Prostate gland (tissue), 2 donors: ENCODE data around the gene NRXN3. TPM values are rescaled to one million over a fixed set of nuclear protein-coding genes. Genes with fewer than 3 reads are reported as not detected.

Experiments
- DNase-seq: peaks from one replicate; pipeline ENCODE4 v3.0.0-alpha.2; 2019; ENCODE audit warnings: low spot score
- H3K27ac ChIP-seq, 2 donors: fragments of 200-600 bp; sonication (generic); 2 replicates each; pipeline ENCODE4 v1.5.1; 2017 to 2019
- H3K27me3 ChIP-seq: fragments of 200-600 bp; sonication (generic); replicated peaks from 2 replicates; pipeline ENCODE4 v1.5.1; 2019; ENCODE audit not compliant: insufficient read depth
- H3K36me3 ChIP-seq, 2 donors: fragments of 200-600 bp; sonication (generic); 1 replicate in 1 of 2; 2 replicates in 1 of 2; pipeline versions ENCODE4 v1.5.1 to v1.8.1; 2017 to 2019
- H3K4me1 ChIP-seq: fragments of 200-600 bp; sonication (generic); replicated peaks from 2 replicates; pipeline ENCODE4 v1.5.1; 2019
- H3K4me3 ChIP-seq, 2 donors: fragments of 200-600 bp; sonication (generic); 2 replicates each; pipeline ENCODE4 v1.5.1; 2017 to 2019
- H3K9me3 ChIP-seq: fragments of 200-600 bp; sonication (generic); 2 replicates; pipeline ENCODE4 v1.5.1; 2017
- CTCF ChIP-seq, 4 experiments: fragments of 200-600 bp in 2 of 4; fragments of 450-650 bp in 2 of 4; sonication (generic) in 2 of 4; IDR thresholded peaks; 1 replicate in 3 of 4; 2 replicates in 1 of 4; pipeline ENCODE4 v1.5.1; 2016 to 2019; ENCODE audit warnings: antibody characterized with exemption in 4 of 4, mild to moderate bottlenecking in 2 of 4, moderate library complexity in 2 of 4
- POLR2A ChIP-seq: fragments of 450-650 bp; IDR thresholded peaks from one replicate; pipeline ENCODE4 v1.6.1; 2016; ENCODE audit warnings: antibody characterized with exemption, mild to moderate bottlenecking
- POLR2AphosphoS5 ChIP-seq: sonication (generic); formaldehyde crosslinking; IDR thresholded peaks from one replicate; pipeline ENCODE4 v1.6.1; 2017; ENCODE audit warnings: antibody characterized with exemption
- WGBS: methylation state at CpG from one replicate; pipeline ENCODE4 v1.1.5; 2018; 5-methylcytosine and 5-hydroxymethylcytosine counted together
- intact Hi-C: fragments of 100-400 bp; cut with DNase I; formaldehyde crosslinking; loops from one replicate; pipeline ENCODE4 v1.14.2; 2022
- total RNA-seq, 2 donors: library from RNA; depleted of rRNA; stranded (reverse); fragments of >200 nt; gene quantifications; one replicate each; pipeline ENCODE4 v1.1.0, GENCODE V29; 2016

NRXN3 gene
- total RNA-seq, 2 donors from 2014 or later, result 6.6 to 8.2 TPM

DNA sequence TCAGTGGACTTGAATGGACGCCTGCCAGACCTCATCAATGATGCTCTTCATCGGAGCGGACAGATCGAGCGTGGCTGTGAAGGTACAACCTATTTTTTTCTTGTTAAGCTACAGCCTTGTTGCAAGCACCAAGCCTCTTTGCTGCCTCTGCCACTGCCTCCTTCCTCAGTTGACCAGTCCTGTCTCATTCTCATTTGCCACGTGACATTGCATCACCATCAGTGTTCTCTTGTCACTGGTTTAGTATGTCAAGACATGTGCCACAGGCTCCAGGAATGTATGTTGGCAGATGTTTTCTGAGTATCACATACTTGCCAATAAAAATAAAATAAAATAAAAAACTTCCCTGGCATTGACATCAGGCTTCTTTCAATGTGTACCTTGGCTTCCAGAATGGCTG, 798.1 kb downstream of the NRXN3 start:
- no peak overlapping the region for H3K27ac ChIP-seq
- intact Hi-C loops, result loop anchor here (5.0 kb wide), 1 partner anchor 1884 kb away; no protein-coding TSS in a partner anchor
- DNase-seq, result peak; percentile 13
- H3K4me1 ChIP-seq, result no peaks in the 10 kb centered on the region
- 85% methylated on average over 6 of the region's 6 CpGs for WGBS
- no peaks in the 10 kb centered on the region for H3K27me3 ChIP-seq
- no peak overlapping the region for H3K4me3 ChIP-seq
- no peak for TF ChIP-seq CTCF (IDR thresholded peaks at IDR 0.05)
- TF ChIP-seq POLR2AphosphoS5, result peak; percentile 34
- H3K9me3 ChIP-seq, result no peaks in the 10 kb centered on the region
- H3K36me3 ChIP-seq, result no peaks in the 10 kb centered on the region

- WGBS, result 76% methylated on average over 5 of the region's 5 CpGs
- intact Hi-C loops, result no loop called here
- TF ChIP-seq POLR2AphosphoS5 (no peak), POLR2A (no peak), CTCF (IDR thresholded peaks at IDR 0.05) (no peak)
Observed at GRCh38 chr14:78970677-78971076, 800.5 kb downstream of the NRXN3 start.

GRCh38 chr14:78972440-78972839, 802.3 kb downstream of the NRXN3 start:
- H3K9me3 ChIP-seq, result no peaks in the 10 kb centered on the region
- no peak overlapping the region for H3K27ac ChIP-seq
- H3K36me3 ChIP-seq, result no peaks in the 10 kb centered on the region
- H3K27me3 ChIP-seq, result no peaks in the 10 kb centered on the region
- intact Hi-C loops, result no loop called here
- DNase-seq, result no peak
- H3K4me3 ChIP-seq, result no peak overlapping the region
- TF ChIP-seq CTCF (IDR thresholded peaks at IDR 0.05) (no peak), POLR2AphosphoS5 (no peak), POLR2A (no peak)
- WGBS, result 89% methylated on average over 9 of the region's 9 CpGs
- H3K4me1 ChIP-seq, result no peaks in the 10 kb centered on the region

More at GRCh38 chr14:78970677-78971076, 800.5 kb downstream of the NRXN3 start:
- Histone ChIP-seq H3K36me3 (no peaks in the 10 kb centered on the region), H3K9me3 (no peaks in the 10 kb centered on the region), H3K4me3 (no peak overlapping the region), H3K27ac (no peak overlapping the region), H3K4me1 (no peaks in the 10 kb centered on the region), H3K27me3 (no peaks in the 10 kb centered on the region)
- DNase-seq, result no peak

GRCh38 chr14:78974691-78975090, 804.5 kb downstream of the NRXN3 start:
- Histone ChIP-seq H3K27me3 (no peaks in the 10 kb centered on the region), H3K36me3 (no peaks in the 10 kb centered on the region), H3K4me3 (no peak overlapping the region), H3K4me1 (no peaks in the 10 kb centered on the region), H3K9me3 (no peaks in the 10 kb centered on the region), H3K27ac (no peak overlapping the region)
- no peak for TF ChIP-seq POLR2A
- TF ChIP-seq POLR2AphosphoS5, result no peak
- TF ChIP-seq CTCF (IDR thresholded peaks at IDR 0.05), result no peak
- intact Hi-C loops, result no loop called here
- 58% methylated on average over 3 of the region's 3 CpGs for WGBS
- DNase-seq, result no peak

GRCh38 chr14:78975734-78976133, 805.6 kb downstream of the NRXN3 start:
- Histone ChIP-seq H3K27me3 (no peaks in the 10 kb centered on the region), H3K4me1 (no peaks in the 10 kb centered on the region), H3K27ac (no peak overlapping the region), H3K36me3 (no peaks in the 10 kb centered on the region), H3K4me3 (no peak overlapping the region), H3K9me3 (no peaks in the 10 kb centered on the region)
- no peak for DNase-seq
- 48% methylated on average over 3 of the region's 3 CpGs for WGBS
- intact Hi-C loops, result no loop called here
- TF ChIP-seq CTCF (IDR thresholded peaks at IDR 0.05), result no peak
- no peak for TF ChIP-seq POLR2A
- TF ChIP-seq POLR2AphosphoS5, result no peak
